Endothelial cell of umbilical vein (primary cell): ENCODE data around the gene TMEM108.

Experiments
- CTCF ChIP-seq, 2 donors: IDR thresholded peaks; 1 replicate in 1 of 2; 2 replicates in 1 of 2; pipeline ENCODE4 v1.5.1; 2011; ENCODE audit warnings: low read length in 2 of 2, mild to moderate bottlenecking in 2 of 2, moderate library complexity in 2 of 2, control low read depth in 1 of 2, inconsistent platforms in 1 of 2, low read depth in 1 of 2; ENCODE audit not compliant: insufficient read depth in 1 of 2; ENCODE audit errors: extremely low read depth in 1 of 2
- EZH2 ChIP-seq: IDR thresholded peaks from 2 replicates; pipeline ENCODE4 v1.6.1; 2012; ENCODE audit warnings: borderline replicate concordance, low read depth, mild to moderate bottlenecking, moderate library complexity, low read length, inconsistent platforms; ENCODE audit not compliant: severe bottlenecking
- POLR2A ChIP-seq: IDR thresholded peaks from 2 replicates; pipeline ENCODE4 v1.6.1; 2012; ENCODE audit warnings: low read depth, mild to moderate bottlenecking, control low read depth, low read length
- POLR2AphosphoS5 ChIP-seq: IDR thresholded peaks from 2 replicates; pipeline ENCODE4 v1.6.1; 2012; ENCODE audit warnings: low read depth, mild to moderate bottlenecking, control low read depth, low read length, moderate library complexity; ENCODE audit not compliant: insufficient read depth

GRCh38 chr3:133236901-133237300 is 198.7 kb downstream of the TMEM108 start:
- TF ChIP-seq CTCF (IDR thresholded peaks at IDR 0.05; ENCODE audit: extremely low read depth in 1 of 2, insufficient read depth in 1 of 2, low read depth in 1 of 2, low read length in 2 of 2) (no peak), EZH2 (no peak), POLR2A (no peak), POLR2AphosphoS5 (no peak)
